Measurements from ENCODE around the gene CIBAR2. TPM values are rescaled to one million over a fixed set of nuclear protein-coding genes. Genes with fewer than 3 reads are reported as not detected.

CIBAR2 gene
- total RNA-seq, 4 donors from 2014 or later = 0.79 TPM; not detected in 3

- DNase-seq = no peak
- 90% methylated on average over 18 of the region's 18 CpGs; no CpG with 5 or more reads in 1 of the 2 donors for WGBS, 2 donors (ENCODE audit: low coverage in 1 of 2)
- intact Hi-C loops (cut with DNase I; ENCODE audit: low total_unique reads) = no loop called here
- peaks cover 0 to 12% (median 4%) of the 10 kb centered on the region in 4 donors for H3K4me1 ChIP-seq
- H3K27ac ChIP-seq = no peak overlapping the region
- no peaks in the 10 kb centered on the region for H3K27me3 ChIP-seq
- in situ Hi-C loops (cut with MboI; ENCODE audit: low pct_ligation_motif_present in 1 of 4, low pct_unique_long_range_greater_than_20kb in 1 of 4, low sequenced_read_pairs in 3 of 4) = no loop called here
- no peaks in the 10 kb centered on the region for H3K36me3 ChIP-seq
- H3K9me3 ChIP-seq = no peaks in the 10 kb centered on the region
- TF ChIP-seq POLR2AphosphoS5 (IDR thresholded peaks at IDR 0.05) (no peak), EP300 (IDR thresholded peaks at IDR 0.05; ENCODE audit: low read depth) (no peak), POLR2A (IDR thresholded peaks at IDR 0.05) (no peak), CTCF (IDR thresholded peaks at IDR 0.05) (no peak)
- no peak overlapping the region for H3K4me3 ChIP-seq
Observed at GRCh38 chr16:85092851-85093250, 19.4 kb downstream of the CIBAR2 start.

- intact Hi-C loops (cut with DNase I; ENCODE audit: low total_unique reads) = no loop called here
- no peaks in the 10 kb centered on the region for H3K36me3 ChIP-seq
- WGBS, 2 donors (ENCODE audit: low coverage in 1 of 2) = 80% methylated on average over 9 of the region's 9 CpGs; no CpG with 5 or more reads in 1 of the 2 donors
- no peaks in the 10 kb centered on the region for H3K9me3 ChIP-seq
- no peaks in the 10 kb centered on the region for H3K27me3 ChIP-seq
- no peak overlapping the region for H3K4me3 ChIP-seq
- H3K4me1 ChIP-seq = peaks cover 0 to 12% (median 6%) of the 10 kb centered on the region in 4 donors
- TF ChIP-seq POLR2A (IDR thresholded peaks at IDR 0.05) (no peak), POLR2AphosphoS5 (IDR thresholded peaks at IDR 0.05) (no peak), CTCF (IDR thresholded peaks at IDR 0.05) (no peak), EP300 (IDR thresholded peaks at IDR 0.05; ENCODE audit: low read depth) (no peak)
- H3K27ac ChIP-seq = no peak overlapping the region
- in situ Hi-C loops (cut with MboI; ENCODE audit: low pct_ligation_motif_present in 1 of 4, low pct_unique_long_range_greater_than_20kb in 1 of 4, low sequenced_read_pairs in 3 of 4) = no loop called here
- DNase-seq = no peak
Observed at GRCh38 chr16:85092309-85092708, 20.0 kb downstream of the CIBAR2 start.

- H3K27me3 ChIP-seq = no peaks in the 10 kb centered on the region
- H3K9me3 ChIP-seq = no peaks in the 10 kb centered on the region
- in situ Hi-C loops (cut with MboI; ENCODE audit: low pct_ligation_motif_present in 1 of 4, low pct_unique_long_range_greater_than_20kb in 1 of 4, low sequenced_read_pairs in 3 of 4) = no loop called here
- H3K27ac ChIP-seq = no peak overlapping the region
- H3K4me1 ChIP-seq = peaks cover 0 to 18% (median 13%) of the 10 kb centered on the region in 4 donors
- TF ChIP-seq POLR2A (IDR thresholded peaks at IDR 0.05) (no peak), CTCF (IDR thresholded peaks at IDR 0.05) (no peak), POLR2AphosphoS5 (IDR thresholded peaks at IDR 0.05) (no peak), EP300 (IDR thresholded peaks at IDR 0.05; ENCODE audit: low read depth) (no peak)
- H3K36me3 ChIP-seq = no peaks in the 10 kb centered on the region
- WGBS, 2 donors (ENCODE audit: low coverage in 1 of 2) = 83 to 87% methylated on average over 6 to 7 of the region's 7 CpGs
- H3K4me3 ChIP-seq = no peak overlapping the region
- no peak for DNase-seq
- intact Hi-C loops (cut with DNase I; ENCODE audit: low total_unique reads) = no loop called here
Observed at GRCh38 chr16:85091522-85091910, 20.8 kb downstream of the CIBAR2 start.

GRCh38 chr16:85090873-85091521 lies 21.3 kb downstream of the CIBAR2 start:
- DNase-seq = peak; percentile 24

More at GRCh38 chr16:85090873-85091521, 21.3 kb downstream of the CIBAR2 start:
- H3K9me3 ChIP-seq = no peaks in the 10 kb centered on the region
- WGBS, 2 donors (ENCODE audit: low coverage in 1 of 2) = 67% methylated on average over 8 of the region's 8 CpGs; no CpG with 5 or more reads in 1 of the 2 donors
- intact Hi-C loops (cut with DNase I; ENCODE audit: low total_unique reads) (no loop called here), in situ Hi-C loops (cut with MboI; ENCODE audit: low pct_ligation_motif_present in 1 of 4, low pct_unique_long_range_greater_than_20kb in 1 of 4, low sequenced_read_pairs in 3 of 4) (no loop called here)
- H3K27ac ChIP-seq = no peak overlapping the region
- H3K4me1 ChIP-seq = peaks cover 0 to 21% (median 16%) of the 10 kb centered on the region in 4 donors
- H3K27me3 ChIP-seq = no peaks in the 10 kb centered on the region
- TF ChIP-seq EP300 (IDR thresholded peaks at IDR 0.05; ENCODE audit: low read depth) (no peak), POLR2AphosphoS5 (IDR thresholded peaks at IDR 0.05) (no peak), POLR2A (IDR thresholded peaks at IDR 0.05) (no peak), CTCF (IDR thresholded peaks at IDR 0.05) (no peak)
- no peaks in the 10 kb centered on the region for H3K36me3 ChIP-seq
- no peak overlapping the region for H3K4me3 ChIP-seq
